PC-3 (cell line): ENCODE data around the gene PACRG. TPM values are rescaled to one million over a fixed set of nuclear protein-coding genes. Genes with fewer than 3 reads are reported as not detected.

Experiments
- ATAC-seq: fragments of 200-7000 bp; cut with Tn5 transposase; 2 replicates; pipeline ENCODE4 v1.9.1; 2020; ENCODE audit warnings: mild to moderate bottlenecking, moderate library complexity
- BruUV-seq: library from RNA; stranded (reverse); fragments of 400-500 nt; replicated peaks from 2 replicates; lab custom pipeline; 2021; lab: Mats Ljungman, UMichigan
- CTCF ChIA-PET: fragments of 300-600 bp; sonication (Branson Sonifier 250); formaldehyde crosslinking; loops from one replicate; lab custom pipeline; 2022; ENCODE audit warnings: antibody characterized with exemption; lab: Charles Lee
- POLR2A ChIA-PET: fragments of 300-600 bp; sonication (Branson Sonifier 250); formaldehyde crosslinking; loops from one replicate; lab custom pipeline; 2022; ENCODE audit warnings: antibody characterized with exemption; ENCODE audit not compliant: unreplicated experiment; lab: Charles Lee
- DNase-seq: peaks from one replicate; pipeline ENCODE4 v3.0.0-alpha.2; 2015
- H2AFZ ChIP-seq: fragments of 300-600 bp; sonication (generic); 2 replicates; pipeline ENCODE4 v1.6.0; 2016; ENCODE audit warnings: antibody characterized with exemption, low read length
- H3F3A ChIP-seq: fragments of 300-600 bp; sonication (generic); one replicate; pipeline ENCODE4 v1.6.0; 2017; ENCODE audit warnings: antibody characterized with exemption, low read length, control low read depth, mild to moderate bottlenecking; ENCODE audit not compliant: unreplicated experiment
- H3K27ac ChIP-seq: fragments of 300-600 bp; sonication (generic); 2 replicates; pipeline ENCODE4 v1.5.1; 2016; ENCODE audit warnings: mild to moderate bottlenecking, low read length
- H3K27me3 ChIP-seq: fragments of 300-600 bp; sonication (generic); 2 replicates; pipeline ENCODE4 v1.6.1; 2016; ENCODE audit warnings: low read length, mixed read lengths
- H3K36me3 ChIP-seq: fragments of 300-600 bp; sonication (generic); 2 replicates; pipeline ENCODE4 v1.6.1; 2016; ENCODE audit warnings: low read depth, mixed run types, low read length, mixed read lengths
- H3K4me1 ChIP-seq: fragments of 300-600 bp; sonication (generic); 2 replicates; pipeline ENCODE4 v1.5.1; 2016; ENCODE audit warnings: low read length; ENCODE audit not compliant: insufficient read depth
- H3K4me2 ChIP-seq: fragments of 300-600 bp; sonication (generic); 2 replicates; pipeline ENCODE4 v1.6.0; 2016; ENCODE audit warnings: low read length
- H3K4me3 ChIP-seq: fragments of 300-600 bp; sonication (generic); 2 replicates; pipeline ENCODE4 v1.5.1; 2016; ENCODE audit warnings: mild to moderate bottlenecking, low read length, mixed read lengths
- H3K79me2 ChIP-seq: fragments of 300-600 bp; sonication (generic); 2 replicates; pipeline ENCODE4 v1.6.1; 2017; ENCODE audit warnings: low read length, mixed read lengths
- H3K9ac ChIP-seq: fragments of 300-600 bp; sonication (generic); 2 replicates; pipeline ENCODE4 v1.6.0; 2016; ENCODE audit warnings: mild to moderate bottlenecking, low read length
- H3K9me2 ChIP-seq: fragments of 300-600 bp; sonication (generic); replicated peaks from 2 replicates; pipeline ENCODE4 v1.6.1; 2016; ENCODE audit warnings: mixed run types, low read length, mixed read lengths
- H3K9me3 ChIP-seq: fragments of 300-600 bp; sonication (generic); 2 replicates; pipeline ENCODE4 v1.6.1; 2016; ENCODE audit warnings: low read length, mixed read lengths
- H4K20me1 ChIP-seq: fragments of 300-600 bp; sonication (generic); 2 replicates; pipeline ENCODE4 v1.6.1; 2016; ENCODE audit warnings: low read length, mixed read lengths
- EZH2 ChIP-seq: fragments of 300-600 bp; sonication (generic); IDR thresholded peaks from one replicate; pipeline ENCODE4 v1.6.1; 2017; ENCODE audit warnings: antibody characterized with exemption, mild to moderate bottlenecking, low read length; ENCODE audit not compliant: unreplicated experiment
- EZH2phosphoT487 ChIP-seq: fragments of 300-600 bp; sonication (generic); IDR thresholded peaks from 2 replicates; pipeline ENCODE4 v1.6.1; 2018; ENCODE audit warnings: mild to moderate bottlenecking, antibody characterized with exemption, low read length, borderline replicate concordance
- intact Hi-C: fragments of 100-400 bp; cut with micrococcal nuclease; formaldehyde crosslinking; loops from 2 replicates; pipeline ENCODE4 v1.9.0; 2023
- total RNA-seq: library from RNA; depleted of rRNA; stranded (reverse); fragments of >200 nt; gene quantifications from 2 replicates; pipeline ENCODE4 v1.2.3, GENCODE V29; 2014
- TF ChIP-seq, protein P1 (sequence below): fragments of 300-600 bp; sonication (generic); conservative IDR thresholded peaks from 2 replicates; pipeline ENCODE4 v1.5.1; 2017; ENCODE audit warnings: antibody characterized with exemption, low read depth, mild to moderate bottlenecking, low read length

Gene PACRG
- total RNA-seq, 1 experiment from 2014 or later = not detected

GRCh38 chr6:162852192-162852591 lies 124.4 kb downstream of the PACRG start:
- CTCF ChIA-PET = no interaction called here
- Histone ChIP-seq H3F3A (no peaks in the 10 kb centered on the region), H4K20me1 (no peaks in the 10 kb centered on the region), H3K79me2 (no peaks in the 10 kb centered on the region), H3K27me3 (no peaks in the 10 kb centered on the region), H3K9me3 (no peaks in the 10 kb centered on the region), H3K4me1 (no peaks in the 10 kb centered on the region), H2AFZ (no peak overlapping the region), H3K9ac (no peak overlapping the region), H3K36me3 (no peaks in the 10 kb centered on the region), H3K27ac (no peak overlapping the region), H3K4me3 (no peak overlapping the region), H3K9me2 (no peaks in the 10 kb centered on the region), H3K4me2 (no peak overlapping the region)
- TF ChIP-seq EZH2phosphoT487 (no peak), EZH2 (no peak)
- TF ChIP-seq, protein P1, sequence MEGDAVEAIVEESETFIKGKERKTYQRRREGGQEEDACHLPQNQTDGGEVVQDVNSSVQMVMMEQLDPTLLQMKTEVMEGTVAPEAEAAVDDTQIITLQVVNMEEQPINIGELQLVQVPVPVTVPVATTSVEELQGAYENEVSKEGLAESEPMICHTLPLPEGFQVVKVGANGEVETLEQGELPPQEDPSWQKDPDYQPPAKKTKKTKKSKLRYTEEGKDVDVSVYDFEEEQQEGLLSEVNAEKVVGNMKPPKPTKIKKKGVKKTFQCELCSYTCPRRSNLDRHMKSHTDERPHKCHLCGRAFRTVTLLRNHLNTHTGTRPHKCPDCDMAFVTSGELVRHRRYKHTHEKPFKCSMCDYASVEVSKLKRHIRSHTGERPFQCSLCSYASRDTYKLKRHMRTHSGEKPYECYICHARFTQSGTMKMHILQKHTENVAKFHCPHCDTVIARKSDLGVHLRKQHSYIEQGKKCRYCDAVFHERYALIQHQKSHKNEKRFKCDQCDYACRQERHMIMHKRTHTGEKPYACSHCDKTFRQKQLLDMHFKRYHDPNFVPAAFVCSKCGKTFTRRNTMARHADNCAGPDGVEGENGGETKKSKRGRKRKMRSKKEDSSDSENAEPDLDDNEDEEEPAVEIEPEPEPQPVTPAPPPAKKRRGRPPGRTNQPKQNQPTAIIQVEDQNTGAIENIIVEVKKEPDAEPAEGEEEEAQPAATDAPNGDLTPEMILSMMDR = no peak
- POLR2A ChIA-PET = no interaction called here
- intact Hi-C loops = loop anchor here (10.0 kb wide), 2 partner anchors 473 to 563 kb away; partner anchors contain the start of gene QKI
- BruUV-seq = no TSS peak
- ATAC-seq (no peak), DNase-seq (no peak)

GRCh38 chr6:162852840-162853577 lies 125.2 kb downstream of the PACRG start:
- BruUV-seq = no TSS peak
- ChIA-PET CTCF (no interaction called here), POLR2A (no interaction called here)
- H3K79me2 ChIP-seq = no peaks in the 10 kb centered on the region
- H3K4me1 ChIP-seq = no peaks in the 10 kb centered on the region
- H3K4me2 ChIP-seq = no peak overlapping the region
- H3K9me2 ChIP-seq = no peaks in the 10 kb centered on the region
- H3F3A ChIP-seq = no peaks in the 10 kb centered on the region
- H3K4me3 ChIP-seq = no peak overlapping the region
- no peaks in the 10 kb centered on the region for H3K9me3 ChIP-seq
- H3K36me3 ChIP-seq = no peaks in the 10 kb centered on the region
- H3K27me3 ChIP-seq = no peaks in the 10 kb centered on the region
- ATAC-seq (no peak), DNase-seq (no peak)
- no peak overlapping the region for H3K27ac ChIP-seq
- H3K9ac ChIP-seq = no peak overlapping the region
- H4K20me1 ChIP-seq = no peaks in the 10 kb centered on the region
- no peak overlapping the region for H2AFZ ChIP-seq
- intact Hi-C loops = loop anchor here (10.0 kb wide), 2 partner anchors 472 to 562 kb away; partner anchors contain the start of gene QKI
- TF ChIP-seq, protein P1 = no peak
- TF ChIP-seq EZH2 (no peak), EZH2phosphoT487 (no peak)

- Histone ChIP-seq H3K9ac (no peak overlapping the region), H3K9me2 (no peaks in the 10 kb centered on the region), H3K36me3 (no peaks in the 10 kb centered on the region), H3K9me3 (no peaks in the 10 kb centered on the region), H3K4me1 (no peaks in the 10 kb centered on the region), H3K27me3 (no peaks in the 10 kb centered on the region), H3K27ac (no peak overlapping the region), H4K20me1 (no peaks in the 10 kb centered on the region), H3K4me2 (no peak overlapping the region), H2AFZ (no peak overlapping the region), H3F3A (no peaks in the 10 kb centered on the region), H3K79me2 (no peaks in the 10 kb centered on the region), H3K4me3 (no peak overlapping the region)
- BruUV-seq = no TSS peak
- ChIA-PET POLR2A (no interaction called here), CTCF (no interaction called here)
- TF ChIP-seq, protein P1 = no peak
- TF ChIP-seq EZH2 (no peak), EZH2phosphoT487 (no peak)
- ATAC-seq (no peak), DNase-seq (no peak)
- intact Hi-C loops = loop anchor here (10.0 kb wide), 2 partner anchors 471 to 561 kb away; partner anchors contain the start of gene QKI
Measured at GRCh38 chr6:162854228-162854627, 126.5 kb downstream of the PACRG start.
